Endodermal cell (in vitro differentiated cells): ENCODE measurements around the gene DPP10. TPM values are rescaled to one million over a fixed set of nuclear protein-coding genes. Genes with fewer than 3 reads are reported as not detected.

Experiments
- DNase-seq: peaks from one replicate; pipeline ENCODE4 v3.0.0-alpha.2; 2017
- H3K27ac ChIP-seq: 2 replicates; pipeline ENCODE4 v1.5.1; 2013; ENCODE audit warnings: mild to moderate bottlenecking, low read depth, low read length, moderate library complexity
- H3K27me3 ChIP-seq: 2 replicates; pipeline ENCODE4 v1.6.1; 2013; ENCODE audit warnings: mild to moderate bottlenecking, low read length, moderate library complexity; ENCODE audit not compliant: insufficient read depth, control insufficient read depth, poor library complexity, severe bottlenecking
- H3K36me3 ChIP-seq: 2 replicates; pipeline ENCODE4 v1.7.0; 2013; ENCODE audit warnings: mild to moderate bottlenecking, low read length, moderate library complexity; ENCODE audit not compliant: control insufficient read depth, insufficient read depth
- H3K4me1 ChIP-seq: one replicate; pipeline ENCODE4 v1.7.0; 2013; ENCODE audit warnings: low read length; ENCODE audit not compliant: control insufficient read depth, insufficient read depth
- H3K4me3 ChIP-seq: 2 replicates; pipeline ENCODE4 v1.5.1; 2013; ENCODE audit warnings: mild to moderate bottlenecking, low read length, moderate library complexity
- H3K9ac ChIP-seq: 2 replicates; pipeline ENCODE4 v1.6.1; 2013; ENCODE audit warnings: mild to moderate bottlenecking, low read length, moderate library complexity; ENCODE audit not compliant: poor library complexity, severe bottlenecking; ENCODE audit errors: extremely low read depth
- H3K9me3 ChIP-seq: 2 replicates; pipeline ENCODE4 v1.6.1; 2013; ENCODE audit warnings: mild to moderate bottlenecking, low read length, moderate library complexity; ENCODE audit not compliant: control insufficient read depth
- H3K27ac Mint-ChIP-seq: 2 replicates; pipeline ENCODE4 v1.8.0; 2020; ENCODE audit warnings: mixed read lengths
- H3K27me3 Mint-ChIP-seq: 2 replicates; pipeline ENCODE4 v1.8.0; 2021; ENCODE audit warnings: mild to moderate bottlenecking, mixed read lengths; ENCODE audit not compliant: insufficient read depth
- H3K36me3 Mint-ChIP-seq: 2 replicates; pipeline ENCODE4 v1.8.0; 2020; ENCODE audit warnings: low read depth, mixed read lengths
- H3K4me1 Mint-ChIP-seq: 2 replicates; pipeline ENCODE4 v1.8.0; 2020; ENCODE audit warnings: mixed read lengths
- H3K4me3 Mint-ChIP-seq: 2 replicates; pipeline ENCODE4 v1.8.0; 2020; ENCODE audit warnings: mild to moderate bottlenecking, moderate library complexity, mixed read lengths
- H3K9me3 Mint-ChIP-seq: 2 replicates; pipeline ENCODE4 v1.8.0; 2020; ENCODE audit warnings: mild to moderate bottlenecking, mixed read lengths
- WGBS, 2 experiments: methylation state at CpG; one replicate each; pipeline versions ENCODE4 v1.1.5 to v1.1.7; 2013; ENCODE audit warnings: missing lambda C conversion rate in 2 of 2, mixed read lengths in 1 of 2; ENCODE audit not compliant: insufficient coverage in 1 of 2, insufficient read length in 1 of 2; 5-methylcytosine and 5-hydroxymethylcytosine counted together
- total RNA-seq, 2 donors: library from RNA; stranded (reverse); fragmentation: NEBNext Ultra II Directional in 1 of 2; extraction: Animal tissue kit (Norgen Biotek cat#: 25700) in 1 of 2; gene quantifications; 2 replicates in 1 of 2; 3 replicates in 1 of 2; pipeline ENCODE4 v1.2.1, GENCODE V29; 2021
- TF ChIP-seq, protein P1 (sequence below): fragments of 200-600 bp; sonication (generic); conservative IDR thresholded peaks from 2 replicates; pipeline ENCODE4 v1.5.0; 2021; ENCODE audit warnings: antibody characterized with exemption, mild to moderate bottlenecking

DPP10 gene
- total RNA-seq, 2 donors from 2014 or later = 8.2 to 19.2 TPM

DNA sequence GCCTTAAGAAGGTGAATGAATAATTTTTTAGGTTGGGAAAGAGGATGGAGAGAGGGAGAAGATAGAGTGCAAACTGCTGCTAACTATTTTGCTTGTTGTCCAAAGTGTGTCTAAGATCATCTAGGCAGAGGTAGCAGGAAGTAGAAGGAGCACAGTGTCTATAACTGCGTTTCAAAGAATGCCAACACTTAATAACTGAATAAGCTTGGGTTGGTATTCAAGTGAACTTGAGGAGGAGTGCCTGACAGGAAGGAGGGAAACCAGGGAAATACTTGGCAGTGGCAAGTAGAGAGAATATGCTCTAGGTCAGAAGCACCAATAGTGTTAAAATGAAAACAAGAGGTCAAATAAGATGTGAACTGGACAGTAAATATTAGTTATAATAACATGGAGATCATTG lies 155.9 kb downstream of the DPP10 start:
- WGBS, 2 experiments = 82 to 95% methylated on average over 1 of the region's 1 CpG
- H3K9me3 Mint-ChIP-seq = no peaks in the 10 kb centered on the region
- H3K27ac Mint-ChIP-seq = no peak overlapping the region
- no peaks in the 10 kb centered on the region for H3K4me1 ChIP-seq
- DNase-seq = no peak
- H3K27me3 Mint-ChIP-seq = no peaks in the 10 kb centered on the region
- H3K9ac ChIP-seq = no peak overlapping the region
- TF ChIP-seq, protein P1, sequence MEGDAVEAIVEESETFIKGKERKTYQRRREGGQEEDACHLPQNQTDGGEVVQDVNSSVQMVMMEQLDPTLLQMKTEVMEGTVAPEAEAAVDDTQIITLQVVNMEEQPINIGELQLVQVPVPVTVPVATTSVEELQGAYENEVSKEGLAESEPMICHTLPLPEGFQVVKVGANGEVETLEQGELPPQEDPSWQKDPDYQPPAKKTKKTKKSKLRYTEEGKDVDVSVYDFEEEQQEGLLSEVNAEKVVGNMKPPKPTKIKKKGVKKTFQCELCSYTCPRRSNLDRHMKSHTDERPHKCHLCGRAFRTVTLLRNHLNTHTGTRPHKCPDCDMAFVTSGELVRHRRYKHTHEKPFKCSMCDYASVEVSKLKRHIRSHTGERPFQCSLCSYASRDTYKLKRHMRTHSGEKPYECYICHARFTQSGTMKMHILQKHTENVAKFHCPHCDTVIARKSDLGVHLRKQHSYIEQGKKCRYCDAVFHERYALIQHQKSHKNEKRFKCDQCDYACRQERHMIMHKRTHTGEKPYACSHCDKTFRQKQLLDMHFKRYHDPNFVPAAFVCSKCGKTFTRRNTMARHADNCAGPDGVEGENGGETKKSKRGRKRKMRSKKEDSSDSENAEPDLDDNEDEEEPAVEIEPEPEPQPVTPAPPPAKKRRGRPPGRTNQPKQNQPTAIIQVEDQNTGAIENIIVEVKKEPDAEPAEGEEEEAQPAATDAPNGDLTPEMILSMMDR = no peak
- no peaks in the 10 kb centered on the region for H3K9me3 ChIP-seq
- no peak overlapping the region for H3K4me3 ChIP-seq
- no peaks in the 10 kb centered on the region for H3K36me3 Mint-ChIP-seq
- no peak overlapping the region for H3K27ac ChIP-seq
- H3K27me3 ChIP-seq = no peaks in the 10 kb centered on the region
- H3K4me1 Mint-ChIP-seq = no peaks in the 10 kb centered on the region
- H3K36me3 ChIP-seq = no peaks in the 10 kb centered on the region
- H3K4me3 Mint-ChIP-seq = no peak overlapping the region

DNA sequence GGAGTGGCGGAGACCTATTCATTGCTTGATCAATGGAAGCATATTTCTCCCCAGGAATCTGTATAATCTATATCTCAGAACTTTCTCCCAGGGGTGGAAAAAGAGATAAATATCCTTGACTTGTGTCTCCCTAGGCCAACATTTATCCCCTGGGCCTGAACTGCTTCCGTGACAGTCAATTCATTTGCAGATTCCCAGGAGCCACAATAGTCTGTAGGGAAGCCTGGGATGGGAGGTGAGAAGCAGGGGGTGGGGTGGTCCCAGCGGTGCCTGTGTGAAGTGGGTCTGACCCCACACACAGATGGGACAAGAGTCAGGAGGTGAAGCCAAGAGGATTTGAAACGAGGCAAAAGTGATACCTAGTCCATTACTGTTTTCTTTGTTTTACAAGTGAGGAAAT lies 166.8 kb downstream of the DPP10 start:
- H3K27ac Mint-ChIP-seq = no peak overlapping the region
- no peaks in the 10 kb centered on the region for H3K4me1 ChIP-seq
- H3K4me3 Mint-ChIP-seq = no peak overlapping the region
- no peak overlapping the region for H3K9ac ChIP-seq
- H3K4me1 Mint-ChIP-seq = peaks cover 12% of the 10 kb centered on the region
- H3K4me3 ChIP-seq = no peak overlapping the region
- no peaks in the 10 kb centered on the region for H3K36me3 Mint-ChIP-seq
- H3K9me3 ChIP-seq = no peaks in the 10 kb centered on the region
- H3K9me3 Mint-ChIP-seq = no peaks in the 10 kb centered on the region
- H3K27me3 Mint-ChIP-seq = no peaks in the 10 kb centered on the region
- TF ChIP-seq, protein P1 = no peak
- H3K27ac ChIP-seq = no peak overlapping the region
- no peaks in the 10 kb centered on the region for H3K36me3 ChIP-seq
- WGBS, 2 experiments = 73 to 100% methylated on average over 1 to 4 of the region's 4 CpGs
- DNase-seq = no peak
- H3K27me3 ChIP-seq = no peaks in the 10 kb centered on the region

DNA sequence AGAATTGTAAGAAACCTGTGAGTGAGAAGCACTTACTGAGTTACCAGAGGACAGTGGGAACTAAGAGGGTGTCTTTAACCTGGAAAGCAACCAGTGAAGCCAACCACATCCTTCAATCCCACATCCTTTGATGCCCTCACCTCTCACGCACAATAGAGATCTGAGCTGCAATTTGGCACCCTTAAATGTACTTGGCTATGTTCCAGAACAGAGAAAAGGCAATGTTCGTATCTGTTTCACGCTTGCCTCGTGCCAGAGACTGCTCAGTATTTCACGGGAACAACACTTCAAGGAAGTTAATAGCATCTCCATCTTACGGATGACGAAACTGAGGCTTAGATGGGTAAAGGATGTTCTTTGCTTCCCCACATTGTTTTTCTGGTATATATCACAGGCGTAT lies 167.4 kb downstream of the DPP10 start:
- Histone ChIP-seq H3K27ac (no peak overlapping the region), H3K4me3 (no peak overlapping the region), H3K9ac (no peak overlapping the region), H3K36me3 (no peaks in the 10 kb centered on the region), H3K9me3 (no peaks in the 10 kb centered on the region), H3K4me1 (no peaks in the 10 kb centered on the region), H3K27me3 (no peaks in the 10 kb centered on the region)
- WGBS, 2 experiments = 92 to 95% methylated on average over 8 of the region's 8 CpGs
- no peak for DNase-seq
- H3K27me3 Mint-ChIP-seq = no peaks in the 10 kb centered on the region
- peaks cover 12% of the 10 kb centered on the region for H3K4me1 Mint-ChIP-seq
- TF ChIP-seq, protein P1 = no peak
- no peaks in the 10 kb centered on the region for H3K9me3 Mint-ChIP-seq
- no peak overlapping the region for H3K4me3 Mint-ChIP-seq
- no peaks in the 10 kb centered on the region for H3K36me3 Mint-ChIP-seq
- no peak overlapping the region for H3K27ac Mint-ChIP-seq
